Endothelial cell of umbilical vein (primary cell): ENCODE results near the gene ABI2. TPM values are rescaled to one million over a fixed set of nuclear protein-coding genes. Genes with fewer than 3 reads are reported as not detected.

Source experiments
- BruUV-seq: library from RNA; stranded (reverse); fragments of 400-500 nt; replicated peaks from 2 replicates; lab custom pipeline; 2021; lab: Mats Ljungman, UMichigan
- CTCF ChIA-PET: fragments of 300-600, 350-600 bp; sonication (Branson Sonifier 250); formaldehyde crosslinking; loops from one replicate; lab custom pipeline; 2021; ENCODE audit warnings: antibody characterized with exemption, inconsistent platforms; lab: Charles Lee
- POLR2A ChIA-PET: fragments of 300-600, 350-600 bp; sonication (Branson Sonifier 250); formaldehyde crosslinking; loops from one replicate; lab custom pipeline; 2021; ENCODE audit warnings: antibody characterized with exemption, inconsistent platforms; lab: Charles Lee
- DNase-seq: peaks from one replicate; pipeline ENCODE4 v3.0.0-alpha.2; 2011; ENCODE audit warnings: low read depth, low spot score
- FAIRE-seq: peaks from 2 replicates; lab custom pipeline; 2011; peaks lifted over from hg19 to GRCh38; lab: Jason Lieb, UNC
- H2AFZ ChIP-seq: 2 replicates; pipeline ENCODE4 v1.6.0; 2012; ENCODE audit warnings: low read depth, low read length, control low read depth, inconsistent platforms
- H3K27ac ChIP-seq: 2 replicates; pipeline ENCODE4 v1.5.1; 2011; ENCODE audit warnings: low read depth, mild to moderate bottlenecking, control low read depth, low read length, moderate library complexity; ENCODE audit not compliant: insufficient read depth
- H3K27me3 ChIP-seq, 2 experiments: 2 replicates each; pipeline versions ENCODE4 v1.6.0 to v1.6.1; 2011; ENCODE audit warnings: low read length in 2 of 2, mixed read lengths in 1 of 2; ENCODE audit not compliant: control insufficient read depth in 2 of 2, insufficient read depth in 2 of 2
- H3K36me3 ChIP-seq, 2 experiments: 2 replicates in 1 of 2; 3 replicates in 1 of 2; pipeline ENCODE4 v1.5.1; 2011; ENCODE audit warnings: low read length in 2 of 2, mild to moderate bottlenecking in 1 of 2, moderate library complexity in 1 of 2; ENCODE audit not compliant: control insufficient read depth in 2 of 2, insufficient read depth in 2 of 2; ENCODE audit errors: extremely low read depth in 1 of 2
- H3K4me1 ChIP-seq: 3 replicates; pipeline ENCODE4 v1.5.1; 2011; ENCODE audit warnings: mild to moderate bottlenecking, low read length; ENCODE audit not compliant: control insufficient read depth, insufficient read depth; ENCODE audit errors: extremely low read depth
- H3K4me2 ChIP-seq: 2 replicates; pipeline ENCODE4 v1.6.1; 2011; ENCODE audit warnings: low read length, control low read depth, mixed read lengths; ENCODE audit not compliant: insufficient read depth
- H3K4me3 ChIP-seq, 3 experiments: fragments of 200-600 bp in 1 of 3; sonication (generic), shearing (Covaris generic) in 1 of 3; replicated peaks in 1 of 3; 2 replicates each; pipeline ENCODE4 v1.5.1; 2011 to 2016; ENCODE audit warnings: control low read depth in 3 of 3, low read length in 3 of 3, mild to moderate bottlenecking in 2 of 3, inconsistent platforms in 1 of 3, low read depth in 1 of 3, moderate library complexity in 1 of 3; ENCODE audit not compliant: insufficient read depth in 1 of 3
- H3K79me2 ChIP-seq: 2 replicates; pipeline ENCODE4 v1.6.0; 2012; ENCODE audit warnings: low read length, inconsistent platforms; ENCODE audit not compliant: control insufficient read depth, insufficient read depth
- H3K9ac ChIP-seq: replicated peaks from 2 replicates; pipeline ENCODE3; 2011; ENCODE audit warnings: low read length, control low read depth; ENCODE audit not compliant: insufficient read depth; ENCODE audit errors: extremely low read depth
- H3K9me1 ChIP-seq: replicated peaks from 3 replicates; pipeline ENCODE4 v1.6.0; 2011; ENCODE audit warnings: mild to moderate bottlenecking, low read length; ENCODE audit not compliant: control insufficient read depth, insufficient read depth; ENCODE audit errors: extremely low read depth
- H3K9me3 ChIP-seq: replicated peaks from 2 replicates; pipeline ENCODE4 v1.5.1; 2012; ENCODE audit warnings: low read length, inconsistent platforms; ENCODE audit not compliant: control insufficient read depth, insufficient read depth
- H4K20me1 ChIP-seq: replicated peaks from 2 replicates; pipeline ENCODE3; 2011; ENCODE audit warnings: mild to moderate bottlenecking, low read length; ENCODE audit not compliant: control insufficient read depth, insufficient read depth; ENCODE audit errors: extremely low read depth
- EZH2 ChIP-seq: IDR thresholded peaks from 2 replicates; pipeline ENCODE4 v1.6.1; 2012; ENCODE audit warnings: borderline replicate concordance, low read depth, mild to moderate bottlenecking, moderate library complexity, low read length, inconsistent platforms; ENCODE audit not compliant: severe bottlenecking
- FOS ChIP-seq: IDR thresholded peaks from 2 replicates; pipeline ENCODE4 v1.6.1; 2011; ENCODE audit warnings: mild to moderate bottlenecking, low read length, moderate library complexity, borderline replicate concordance; ENCODE audit not compliant: insufficient read depth
- GATA2 ChIP-seq: IDR thresholded peaks from 2 replicates; pipeline ENCODE4 v1.7.0; 2011; ENCODE audit warnings: low read depth, mild to moderate bottlenecking, moderate library complexity, mixed read lengths, low read length; ENCODE audit not compliant: insufficient read length, insufficient read depth
- JUN ChIP-seq: IDR thresholded peaks from 2 replicates; pipeline ENCODE4 v1.6.1; 2011; ENCODE audit warnings: borderline replicate concordance, low read depth; ENCODE audit not compliant: insufficient read length, insufficient read depth
- MYC ChIP-seq: IDR thresholded peaks from one replicate; pipeline ENCODE4 v1.6.1; 2011; ENCODE audit warnings: mild to moderate bottlenecking, low read depth, low read length
- POLR2A ChIP-seq: IDR thresholded peaks from 2 replicates; pipeline ENCODE4 v1.6.1; 2012; ENCODE audit warnings: low read depth, mild to moderate bottlenecking, control low read depth, low read length
- POLR2AphosphoS5 ChIP-seq: IDR thresholded peaks from 2 replicates; pipeline ENCODE4 v1.6.1; 2012; ENCODE audit warnings: low read depth, mild to moderate bottlenecking, control low read depth, low read length, moderate library complexity; ENCODE audit not compliant: insufficient read depth
- dilution Hi-C: fragments of 300-500 bp; cut with MboI; formaldehyde crosslinking; loops from one replicate; pipeline ENCODE4 v1.15.0; 2019; ENCODE audit warnings: low sequenced_read_pairs; ENCODE audit not compliant: extremely low pct_ligation_motif_present
- intact Hi-C: fragments of 100-400 bp; cut with micrococcal nuclease; formaldehyde crosslinking; loops from one replicate; pipeline ENCODE4 v1.10.0; 2022
- polyA plus RNA-seq, 4 experiments: library from polyadenylated mRNA; depleted of rRNA in 3 of 4; stranded (reverse) in 3 of 4; unstranded in 1 of 4; fragments of >200 nt; gene quantifications; 2 replicates each; pipeline versions ENCODE4 v1.2.1 to v1.2.3, GENCODE V29; 2011 to 2012; ENCODE audit warnings: missing spikeins in 1 of 4
- total RNA-seq: library from RNA; stranded (reverse); gene quantifications from 2 replicates; pipeline ENCODE4 v1.2.3, GENCODE V29; 2021
- TF ChIP-seq, protein P1 (sequence below), 2 donors: IDR thresholded peaks; 1 replicate in 1 of 2; 2 replicates in 1 of 2; pipeline ENCODE4 v1.5.1; 2011; ENCODE audit warnings: low read length in 2 of 2, mild to moderate bottlenecking in 2 of 2, moderate library complexity in 2 of 2, control low read depth in 1 of 2, inconsistent platforms in 1 of 2, low read depth in 1 of 2; ENCODE audit not compliant: insufficient read depth in 1 of 2; ENCODE audit errors: extremely low read depth in 1 of 2
- TF ChIP-seq, protein P2 (sequence below): IDR thresholded peaks from 2 replicates; pipeline ENCODE4 v1.6.1; 2011; ENCODE audit not compliant: insufficient read depth, insufficient read length

ABI2 gene
- total and polyA plus RNA-seq, 2 donors (not counting 3 experiments of a cell fraction or from before 2014, with no cell fraction given) = 35.7 to 61.0 TPM

DNA sequence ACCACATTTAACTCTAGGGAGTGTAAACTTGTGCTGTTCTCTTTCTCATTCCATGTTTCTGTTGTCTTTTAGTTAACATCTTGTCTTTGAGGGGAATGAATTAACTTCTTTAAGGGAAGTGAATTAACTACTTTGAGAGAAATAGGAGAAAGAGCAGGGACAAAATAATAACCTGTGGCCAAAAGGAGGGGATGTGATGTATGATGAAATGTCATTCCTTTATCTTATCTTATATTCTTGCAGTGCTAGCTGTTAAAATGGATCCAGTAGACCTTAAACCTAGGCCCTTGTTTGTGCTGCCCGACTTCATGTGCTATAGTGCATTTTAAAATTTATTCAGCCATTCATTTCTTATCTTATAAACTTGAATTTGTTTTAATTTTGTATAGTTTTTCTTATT is 18.4 kb downstream of the ABI2 start:
- Histone ChIP-seq H3K4me3 (no peak overlapping the region), H3K27ac (no peak overlapping the region), H3K9ac (no peak overlapping the region), H3K27me3 (no peaks in the 10 kb centered on the region), H3K9me1 (no peaks in the 10 kb centered on the region), H4K20me1 (no peaks in the 10 kb centered on the region), H3K79me2 (peaks cover 56% of the 10 kb centered on the region), H3K9me3 (no peaks in the 10 kb centered on the region), H3K36me3 (no peaks in the 10 kb centered on the region), H3K4me1 (peaks cover 3% of the 10 kb centered on the region), H2AFZ (no peak overlapping the region), H3K4me2 (no peak overlapping the region)
- dilution Hi-C loops = no loop called here
- DNase-seq = no peak
- CTCF ChIA-PET = no interaction called here
- TF ChIP-seq MYC (no peak), JUN (no peak), GATA2 (no peak), POLR2AphosphoS5 (no peak), FOS (no peak), EZH2 (no peak), POLR2A (no peak)
- TF ChIP-seq, protein P1, sequence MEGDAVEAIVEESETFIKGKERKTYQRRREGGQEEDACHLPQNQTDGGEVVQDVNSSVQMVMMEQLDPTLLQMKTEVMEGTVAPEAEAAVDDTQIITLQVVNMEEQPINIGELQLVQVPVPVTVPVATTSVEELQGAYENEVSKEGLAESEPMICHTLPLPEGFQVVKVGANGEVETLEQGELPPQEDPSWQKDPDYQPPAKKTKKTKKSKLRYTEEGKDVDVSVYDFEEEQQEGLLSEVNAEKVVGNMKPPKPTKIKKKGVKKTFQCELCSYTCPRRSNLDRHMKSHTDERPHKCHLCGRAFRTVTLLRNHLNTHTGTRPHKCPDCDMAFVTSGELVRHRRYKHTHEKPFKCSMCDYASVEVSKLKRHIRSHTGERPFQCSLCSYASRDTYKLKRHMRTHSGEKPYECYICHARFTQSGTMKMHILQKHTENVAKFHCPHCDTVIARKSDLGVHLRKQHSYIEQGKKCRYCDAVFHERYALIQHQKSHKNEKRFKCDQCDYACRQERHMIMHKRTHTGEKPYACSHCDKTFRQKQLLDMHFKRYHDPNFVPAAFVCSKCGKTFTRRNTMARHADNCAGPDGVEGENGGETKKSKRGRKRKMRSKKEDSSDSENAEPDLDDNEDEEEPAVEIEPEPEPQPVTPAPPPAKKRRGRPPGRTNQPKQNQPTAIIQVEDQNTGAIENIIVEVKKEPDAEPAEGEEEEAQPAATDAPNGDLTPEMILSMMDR (IDR thresholded peaks at IDR 0.05; ENCODE audit: extremely low read depth in 1 of 2, insufficient read depth in 1 of 2, low read depth in 1 of 2, low read length in 2 of 2) = no peak
- TF ChIP-seq, protein P2, sequence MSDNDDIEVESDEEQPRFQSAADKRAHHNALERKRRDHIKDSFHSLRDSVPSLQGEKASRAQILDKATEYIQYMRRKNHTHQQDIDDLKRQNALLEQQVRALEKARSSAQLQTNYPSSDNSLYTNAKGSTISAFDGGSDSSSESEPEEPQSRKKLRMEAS = no peak
- no TSS peak for BruUV-seq
- intact Hi-C loops = no loop called here
- no peak for FAIRE-seq
- POLR2A ChIA-PET = no interaction called here
